ENCODE measurements around the gene ART1.
"Not testable (repeated sequence)": the region's sequence is repeated elsewhere in the genome, so short reads cannot be mapped to it uniquely, and the experiment has no call there.

ART1 gene

GRCh38 chr11:3632070-3632660 lies 12.8 kb upstream of the ART1 start:
- no peak for DNase-seq

DNA sequence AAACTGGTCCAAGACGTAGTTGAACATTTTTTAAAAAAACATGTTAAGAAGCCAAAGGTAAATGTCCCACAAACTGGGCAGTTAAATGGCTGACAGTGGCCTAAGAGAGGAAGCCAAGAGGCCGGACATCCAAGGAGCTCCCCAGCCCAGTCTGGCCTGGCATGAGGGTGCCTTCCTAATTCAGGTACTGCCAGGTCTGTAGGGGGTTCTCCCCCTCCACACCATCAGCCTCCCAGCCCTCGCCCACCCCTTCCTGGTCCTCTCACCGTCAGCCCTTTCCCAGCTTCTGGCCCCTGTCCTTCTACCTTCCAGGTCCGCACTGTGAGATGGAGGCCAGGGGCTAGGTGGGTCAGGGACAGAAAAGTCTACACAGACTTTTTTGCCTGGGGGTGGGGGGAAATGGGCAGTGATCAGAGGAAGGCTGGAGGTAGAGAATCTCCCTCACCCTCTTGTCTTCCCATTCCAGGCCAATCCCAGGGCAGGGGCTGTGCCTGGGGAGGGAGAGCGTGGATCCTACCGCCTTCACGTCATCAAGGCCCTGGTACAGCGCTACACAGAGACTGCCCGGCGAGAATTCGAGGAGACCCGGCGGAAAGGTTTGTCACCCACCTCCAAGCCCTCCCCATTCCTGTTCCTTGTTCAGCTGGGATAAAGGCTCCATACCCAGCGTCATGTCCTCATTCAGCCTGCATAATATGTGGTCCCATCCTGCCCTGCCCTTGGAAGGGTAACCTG lies 9.1 kb upstream of the ART1 start:
- DNase-seq, result no peak

DNA sequence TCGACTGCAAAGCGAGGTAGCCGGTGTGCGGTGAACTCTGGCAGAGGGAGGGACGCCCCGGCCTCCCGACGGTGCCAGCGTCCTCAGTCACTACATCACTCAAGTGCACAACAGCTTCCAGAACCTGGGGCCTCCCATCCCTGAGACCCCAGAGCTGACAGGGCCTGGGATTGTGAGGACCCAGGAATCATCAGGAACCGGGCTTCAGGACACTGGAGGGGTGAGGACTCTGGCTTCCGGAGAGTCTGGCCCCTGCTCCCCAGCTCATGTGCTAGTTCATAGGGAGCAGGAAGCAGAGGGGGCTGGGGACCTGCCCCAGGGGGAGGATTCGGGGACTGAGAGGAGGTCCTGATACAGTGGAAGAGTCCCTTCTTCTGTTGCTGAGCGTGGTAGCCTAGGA lies 7.7 kb upstream of the ART1 start:
- no peak for DNase-seq

DNA sequence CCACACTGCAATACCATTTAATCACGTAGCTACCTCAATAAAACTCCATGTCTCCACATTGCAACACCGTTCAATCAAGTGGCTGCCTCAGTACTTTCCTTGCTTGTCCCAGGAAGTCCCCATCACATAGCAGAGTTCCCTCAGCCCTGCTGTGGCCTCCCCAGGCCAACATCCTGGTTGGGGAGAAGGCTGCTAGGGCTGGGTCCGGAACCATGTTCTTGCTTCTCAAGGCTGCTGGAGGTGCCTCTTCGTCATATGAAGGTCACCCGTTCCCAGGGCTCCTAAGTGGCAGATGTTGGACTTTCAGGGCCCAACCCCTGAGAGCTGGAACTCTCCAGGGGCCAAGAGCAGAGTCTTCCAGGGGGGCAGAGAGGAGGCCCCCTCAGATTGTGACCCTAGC lies 6.4 kb upstream of the ART1 start:
- no peak for DNase-seq

DNA sequence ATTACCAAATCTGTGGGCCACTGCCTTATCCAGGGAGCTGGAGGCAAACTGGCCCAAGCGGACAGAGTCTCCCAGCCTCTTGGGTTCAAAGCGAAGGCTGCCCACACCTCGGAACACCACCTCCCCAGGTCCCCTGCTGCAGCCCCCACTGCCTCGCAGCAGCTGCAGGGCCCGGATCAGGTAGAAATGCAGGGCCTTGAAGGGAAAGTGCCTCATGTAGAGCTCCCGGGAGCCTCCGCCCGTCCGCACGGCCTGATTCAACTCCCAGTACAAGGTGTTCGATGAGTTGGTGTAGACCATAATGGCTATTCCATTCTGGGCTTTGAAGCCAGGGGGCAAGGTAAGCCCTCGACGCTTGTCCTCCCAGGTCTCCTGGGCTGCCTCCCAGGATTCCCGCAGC lies 5.1 kb upstream of the ART1 start:
- DNase-seq, result no peak

DNA sequence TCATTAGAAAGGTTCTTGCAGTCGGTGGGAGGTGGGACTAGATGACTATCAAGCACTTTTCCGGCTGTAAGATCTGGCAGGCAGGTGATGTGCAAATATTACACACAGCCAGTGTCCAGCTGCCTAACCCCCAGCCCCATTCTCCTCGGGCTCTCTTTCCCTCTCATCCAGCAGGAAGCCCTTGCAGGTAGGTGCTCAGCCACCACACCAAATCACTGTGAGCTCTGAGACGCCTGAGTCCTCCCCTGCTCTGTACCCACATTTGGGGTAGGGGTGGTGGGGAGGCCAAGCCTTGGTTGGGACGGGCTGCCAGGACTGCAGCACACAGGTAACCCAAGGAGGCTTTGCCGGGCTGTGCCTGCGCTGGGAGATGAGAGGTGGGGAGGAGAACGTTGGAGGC lies 3.7 kb upstream of the ART1 start:
- no peak for DNase-seq

DNA sequence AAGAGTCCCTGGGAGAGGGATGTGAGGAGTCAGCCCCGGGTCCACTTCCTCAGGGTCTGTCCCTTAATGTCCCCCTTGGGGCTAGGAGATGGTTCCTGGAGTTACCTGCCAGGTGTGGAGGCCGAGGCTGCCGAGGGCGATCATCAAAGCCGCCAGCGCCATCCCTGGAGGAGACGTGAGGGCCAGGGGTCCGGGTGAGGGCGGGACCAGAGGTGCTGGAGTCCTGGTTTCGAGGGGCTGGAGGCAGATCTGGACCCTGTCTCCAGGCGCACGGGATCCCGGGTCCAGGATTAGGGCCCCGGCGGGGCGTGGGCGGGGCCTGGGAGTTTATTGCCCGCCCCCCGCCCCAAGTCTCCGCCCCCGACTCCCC lies 3.2 kb upstream of the ART1 start, which contains the start of gene ART5:
ART5 (minus strand) TSS at position 292 of the 370 bp plus-strand sequence; CDS start at position 162, 130 bp downstream.
- no peak for DNase-seq

- DNase-seq, result peak; percentile 84
Observed at GRCh38 chr11:3642071-3642951, 2.6 kb upstream of the ART1 start.

DNA sequence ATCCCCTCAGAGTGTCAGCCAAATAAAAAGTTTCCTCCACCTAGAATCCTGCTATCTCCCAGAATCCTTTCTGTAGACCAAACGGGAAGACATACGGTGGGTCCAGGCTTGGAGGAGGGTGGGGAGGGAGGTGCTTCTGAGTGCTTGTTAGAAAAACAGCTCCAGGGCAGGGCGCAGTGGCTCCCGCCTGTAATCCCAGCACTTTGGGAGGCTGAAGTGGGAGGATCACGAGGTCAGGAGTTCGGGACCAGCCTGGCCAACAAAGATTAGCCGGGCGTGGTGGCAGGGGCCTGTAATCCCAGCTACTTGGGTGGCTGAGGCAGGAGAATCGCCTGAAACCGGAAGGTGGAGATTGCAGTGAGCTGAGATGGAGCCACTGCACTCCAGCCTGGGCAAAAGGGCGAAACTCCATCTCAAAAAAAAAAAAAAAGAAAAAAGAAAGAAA lies 1.8 kb upstream of the ART1 start:
- not testable (repeated sequence) for DNase-seq

GRCh38 chr11:3645552-3645951 lies 624 bp downstream of the ART1 start:
- no peak for DNase-seq

- DNase-seq, result not testable (repeated sequence)
Observed at GRCh38 chr11:3648843-3649242, 3.9 kb downstream of the ART1 start.

- not testable (repeated sequence) for DNase-seq
Observed at GRCh38 chr11:3649374-3649773, 4.4 kb downstream of the ART1 start.

GRCh38 chr11:3652514-3652913 lies 7.6 kb downstream of the ART1 start:
- DNase-seq, result not testable (repeated sequence)

DNA sequence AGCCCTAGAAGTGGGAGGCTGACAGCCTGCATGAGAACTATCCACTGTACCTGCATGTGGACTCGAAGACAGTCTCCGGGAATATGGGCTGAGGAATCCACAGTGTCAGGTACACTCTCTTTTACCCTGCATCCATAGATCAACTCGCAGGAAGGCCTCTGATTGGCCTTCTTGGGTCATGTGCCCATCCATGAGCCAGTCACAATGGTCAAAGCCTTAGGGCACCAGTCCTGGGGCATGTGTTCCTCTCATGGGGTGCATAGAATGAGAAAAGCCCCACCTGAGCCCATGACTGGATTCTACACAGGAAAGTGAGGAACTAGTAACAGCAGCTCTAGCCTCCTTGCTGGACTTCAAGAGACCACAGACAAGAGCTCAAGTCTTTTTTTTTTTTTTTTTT lies 10.6 kb downstream of the ART1 start:
- no peak for DNase-seq

DNA sequence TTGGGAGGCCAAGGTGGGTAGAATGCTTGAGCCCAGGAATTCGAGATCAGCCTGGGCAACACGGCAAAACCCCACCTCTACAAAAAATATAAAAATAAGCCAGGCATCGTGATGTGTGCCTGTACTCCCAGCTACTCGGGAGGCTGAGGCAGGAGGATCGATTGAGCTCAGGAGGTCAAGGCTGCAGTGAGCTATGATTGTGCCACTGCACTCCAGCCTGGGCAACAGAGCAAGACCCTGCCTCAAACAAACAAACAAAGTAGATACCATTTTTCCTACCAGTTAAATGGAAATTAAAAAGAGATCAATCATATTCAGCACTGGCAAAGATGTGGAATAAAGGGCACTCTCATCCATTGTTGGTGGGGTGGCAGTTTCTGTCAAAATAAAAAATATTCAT lies 12.4 kb downstream of the ART1 start:
- DNase-seq, result not testable (repeated sequence)

GRCh38 chr11:3658252-3658651 lies 13.3 kb downstream of the ART1 start:
- no peak for DNase-seq

- DNase-seq, result no peak
Observed at GRCh38 chr11:3659595-3660515, 14.9 kb downstream of the ART1 start.

DNA sequence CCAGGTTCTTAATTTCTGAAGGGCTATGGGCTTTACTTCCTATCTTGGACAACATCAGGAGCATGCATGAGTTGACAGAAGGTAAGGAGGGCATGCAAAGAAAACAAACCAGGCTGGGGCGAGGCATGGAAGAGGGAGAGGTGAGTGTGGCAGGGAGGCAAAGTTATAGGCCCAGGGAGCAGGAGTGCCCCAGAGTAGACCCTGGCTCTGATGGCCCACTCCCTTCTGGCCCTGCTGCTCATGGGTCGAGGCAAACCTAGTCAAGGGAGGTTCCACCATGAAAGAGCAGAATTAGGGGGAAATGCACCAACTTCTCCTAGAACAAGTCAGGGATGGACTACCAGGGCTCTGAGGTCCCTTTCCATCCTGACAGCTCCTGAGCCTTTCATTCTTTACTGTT lies 16.0 kb downstream of the ART1 start:
- no peak for DNase-seq

DNA sequence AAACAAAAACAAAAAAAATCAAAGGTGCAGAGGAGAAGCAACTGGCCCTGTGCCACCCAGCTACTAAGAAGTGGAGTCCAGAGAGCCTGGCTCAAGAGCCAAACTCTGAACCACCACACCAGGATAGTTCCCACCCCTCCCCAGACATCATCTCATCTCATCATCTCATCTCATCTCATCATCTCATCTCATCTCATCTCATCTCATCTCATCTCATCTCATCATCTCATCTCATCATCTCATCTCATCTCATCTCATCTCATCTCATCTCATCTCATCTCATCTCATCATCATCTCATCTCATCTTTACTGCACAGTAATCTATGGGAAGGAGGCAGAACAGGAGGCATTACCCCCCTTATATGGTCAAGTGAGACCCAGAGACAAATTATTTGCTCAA lies 17.9 kb downstream of the ART1 start:
- DNase-seq, result no peak

- DNase-seq, result no peak
Observed at GRCh38 chr11:3664032-3664630, 19.2 kb downstream of the ART1 start.

- DNase-seq, result no peak
Observed at GRCh38 chr11:3665336-3666022, 20.6 kb downstream of the ART1 start.
